Gastroesophageal sphincter (tissue), 4 donors: ENCODE measurements around the gene TGFB1I1. TPM values are rescaled to one million over a fixed set of nuclear protein-coding genes. Genes with fewer than 3 reads are reported as not detected.

Experiments used
- ATAC-seq: fragments of 150-250 bp; one replicate; pipeline ENCODE4 v1.9.1; 2016; ENCODE audit warnings: mild to moderate bottlenecking, moderate library complexity
- H3K27ac ChIP-seq, 4 donors: fragments of 200-600 bp; sonication (generic) in 3 of 4; 1 replicate in 3 of 4; 2 replicates in 1 of 4; pipeline ENCODE4 v1.5.1; 2016 to 2019
- H3K27me3 ChIP-seq: fragments of 200-600 bp; sonication (generic); one replicate; pipeline ENCODE4 v1.5.1; 2019
- H3K36me3 ChIP-seq, 2 donors: fragments of 200-600 bp; sonication (generic); one replicate each; pipeline ENCODE4 v1.5.1; 2019; ENCODE audit warnings: control low read depth in 1 of 2
- H3K4me1 ChIP-seq, 3 donors: fragments of 200-600 bp; sonication (generic); 1 replicate in 2 of 3; 2 replicates in 1 of 3; pipeline ENCODE4 v1.5.1; 2016 to 2019; ENCODE audit warnings: control low read depth in 2 of 3
- H3K4me3 ChIP-seq, 2 donors: fragments of 200-600 bp; sonication (generic); one replicate each; pipeline ENCODE4 v1.5.1; 2019; ENCODE audit warnings: mild to moderate bottlenecking in 1 of 2, moderate library complexity in 1 of 2
- H3K9me3 ChIP-seq, 3 donors: fragments of 200-600 bp; sonication (generic); one replicate each; pipeline ENCODE4 v1.5.1; 2017 to 2019; ENCODE audit warnings: control low read depth in 2 of 3
- CTCF ChIP-seq, 4 experiments: fragments of 200-600 bp in 2 of 4; fragments of 450-650 bp in 2 of 4; sonication (generic) in 1 of 4; IDR thresholded peaks; one replicate each; pipeline ENCODE4 v1.5.1; 2017 to 2019; ENCODE audit warnings: antibody characterized with exemption in 4 of 4, mild to moderate bottlenecking in 2 of 4, moderate library complexity in 2 of 4
- EP300 ChIP-seq: sonication (generic); formaldehyde crosslinking; IDR thresholded peaks from one replicate; pipeline ENCODE4 v1.6.1; 2017; ENCODE audit warnings: antibody characterized with exemption, mild to moderate bottlenecking
- POLR2A ChIP-seq, 2 donors: fragments of 450-650 bp; IDR thresholded peaks; one replicate each; pipeline ENCODE4 v1.6.1; 2017; ENCODE audit warnings: antibody characterized with exemption in 2 of 2, mild to moderate bottlenecking in 2 of 2, moderate library complexity in 1 of 2
- POLR2AphosphoS5 ChIP-seq: sonication (generic); formaldehyde crosslinking; IDR thresholded peaks from one replicate; pipeline ENCODE4 v1.6.1; 2017; ENCODE audit warnings: antibody characterized with exemption
- WGBS, 2 donors: methylation state at CpG; one replicate each; pipeline ENCODE4 v1.1.5; 2018; ENCODE audit warnings: low coverage in 1 of 2; 5-methylcytosine and 5-hydroxymethylcytosine counted together
- total RNA-seq, 4 donors: library from RNA; depleted of rRNA; stranded (reverse); fragments of >200 nt; gene quantifications; one replicate each; pipeline ENCODE4 v1.1.0, GENCODE V29; 2016

Gene TGFB1I1
- total RNA-seq, 4 donors from 2014 or later, result 157 to 438 (median 211) TPM

DNA sequence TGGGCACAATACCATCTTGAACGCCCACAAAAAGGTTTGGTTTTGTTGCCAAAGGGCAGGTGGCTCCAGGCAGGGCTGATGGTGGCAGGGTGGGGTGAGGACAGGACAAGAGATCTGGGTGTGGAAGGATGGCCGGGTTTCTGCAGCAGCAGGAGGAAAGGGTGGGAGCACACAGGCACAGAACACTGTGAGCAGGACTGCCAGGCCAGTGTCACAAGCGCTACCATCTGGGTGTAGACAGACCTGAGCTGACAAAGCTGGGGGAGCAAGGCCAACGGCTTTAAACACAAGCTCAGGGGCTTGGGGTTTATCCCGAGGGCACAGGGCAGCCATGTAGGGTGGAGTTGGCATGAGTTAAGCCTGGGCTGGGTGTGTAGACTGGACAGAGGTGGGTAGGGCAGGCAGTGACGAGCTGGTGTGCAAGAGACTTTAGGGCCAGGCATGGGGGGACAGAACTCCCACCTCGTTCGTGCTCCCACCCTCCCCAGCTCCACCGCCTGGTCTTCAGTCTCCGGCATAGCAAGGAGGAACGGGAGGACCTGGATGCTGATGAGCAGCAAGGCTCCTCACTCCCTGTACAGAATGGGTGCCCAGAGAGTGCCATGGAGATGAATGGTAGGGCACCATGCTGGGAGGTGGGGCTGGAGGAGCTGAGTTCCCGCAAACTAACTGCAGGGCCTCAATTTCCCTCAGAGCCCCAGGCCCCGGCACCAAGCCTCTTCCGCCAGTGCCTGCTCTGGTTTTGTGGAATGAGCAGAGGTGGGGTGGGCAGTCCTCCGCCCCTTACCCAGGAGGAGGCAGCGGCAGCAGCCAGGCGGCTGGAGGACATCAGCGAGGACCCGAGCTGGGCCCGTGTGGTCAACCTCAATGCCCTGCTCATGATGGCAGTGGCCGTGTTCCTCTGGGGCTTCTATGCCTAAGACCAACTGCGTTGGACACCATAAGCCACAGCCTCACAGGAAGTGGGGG, 17.9 kb downstream of the TGFB1I1 start:
- Histone ChIP-seq H3K4me1 (peaks cover 0 to 25% (median 19%) of the 10 kb centered on the region in 3 donors), H3K9me3 (no peaks in the 10 kb centered on the region), H3K36me3 (peaks cover 0 to 53% of the 10 kb centered on the region in 2 donors), H3K27me3 (peaks cover 40% of the 10 kb centered on the region), H3K27ac (no peak overlapping the region), H3K4me3 (no peak overlapping the region)
- ATAC-seq, result no peak
- 77 to 80% methylated on average over 2 to 5 of the region's 22 CpGs for WGBS, 2 donors
- peak in 1 of 2 donors; percentile 7 for TF ChIP-seq POLR2A (IDR thresholded peaks at IDR 0.05)
- no peak for TF ChIP-seq POLR2AphosphoS5
- TF ChIP-seq EP300, result no peak
- no peak for TF ChIP-seq CTCF (IDR thresholded peaks at IDR 0.05)

GRCh38 chr16:31491778-31492418, 19.9 kb downstream of the TGFB1I1 start:
- ATAC-seq, result no peak
- TF ChIP-seq EP300 (no peak), POLR2A (IDR thresholded peaks at IDR 0.05) (no peak), POLR2AphosphoS5 (no peak), CTCF (IDR thresholded peaks at IDR 0.05) (no peak)
- H3K27me3 ChIP-seq, result peaks cover 21% of the 10 kb centered on the region
- no CpG with 5 or more reads among the region's 8 CpGs for WGBS, 2 donors
- no peak overlapping the region for H3K4me3 ChIP-seq
- no peaks in the 10 kb centered on the region for H3K9me3 ChIP-seq
- H3K4me1 ChIP-seq, result peaks cover 0 to 22% (median 18%) of the 10 kb centered on the region in 3 donors
- peaks cover 0 to 73% of the 10 kb centered on the region in 2 donors for H3K36me3 ChIP-seq
- no peak overlapping the region for H3K27ac ChIP-seq

- Histone ChIP-seq H3K4me1 (peaks cover 0 to 5% (median 1%) of the 10 kb centered on the region in 3 donors), H3K27me3 (peaks cover 4% of the 10 kb centered on the region), H3K27ac (no peak overlapping the region), H3K9me3 (no peaks in the 10 kb centered on the region), H3K36me3 (peaks cover 0 to 90% of the 10 kb centered on the region in 2 donors), H3K4me3 (no peak overlapping the region)
- 83 to 90% methylated on average over 1 to 5 of the region's 18 CpGs for WGBS, 2 donors
- TF ChIP-seq CTCF (IDR thresholded peaks at IDR 0.05) (no peak), EP300 (no peak), POLR2AphosphoS5 (no peak), POLR2A (IDR thresholded peaks at IDR 0.05) (no peak)
- ATAC-seq, result no peak
Measured at GRCh38 chr16:31493506-31494125, 21.7 kb downstream of the TGFB1I1 start.

DNA sequence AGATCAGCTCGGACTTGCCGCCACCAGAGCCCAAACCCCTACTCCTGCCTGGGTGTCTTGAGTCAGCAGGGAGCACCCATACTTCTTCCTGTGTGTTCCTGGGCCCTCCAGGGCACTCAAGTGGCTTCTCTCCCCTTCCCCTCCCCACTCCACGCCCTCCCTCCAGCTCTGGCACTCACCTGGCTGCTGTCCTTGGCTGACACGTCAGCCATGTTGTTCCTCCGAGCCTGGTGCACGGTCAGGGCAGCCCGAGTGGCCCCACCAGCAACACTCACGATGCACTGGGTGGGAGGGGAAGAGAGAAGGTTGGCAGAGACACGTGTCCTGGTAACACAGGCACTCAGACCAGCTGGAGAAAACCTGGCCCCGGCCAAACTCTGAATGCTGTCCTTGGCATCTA, 24.7 kb downstream of the TGFB1I1 start:
- Histone ChIP-seq H3K9me3 (no peaks in the 10 kb centered on the region), H3K36me3 (peaks cover 0 to 89% of the 10 kb centered on the region in 2 donors)
- WGBS, 2 donors, result 100% methylated on average over 1 of the region's 10 CpGs; no CpG with 5 or more reads in 1 of the 2 donors

More for the DNA sequence above, 24.7 kb downstream of the TGFB1I1 start:
- Histone ChIP-seq H3K4me3 (no peak overlapping the region), H3K27ac (no peak overlapping the region), H3K27me3 (no peaks in the 10 kb centered on the region), H3K4me1 (no peaks in the 10 kb centered on the region)
- TF ChIP-seq CTCF (IDR thresholded peaks at IDR 0.05) (no peak), EP300 (no peak), POLR2A (IDR thresholded peaks at IDR 0.05) (no peak), POLR2AphosphoS5 (no peak)
- no peak for ATAC-seq
